ENCODE results near the gene PLSCR4.

DNA sequence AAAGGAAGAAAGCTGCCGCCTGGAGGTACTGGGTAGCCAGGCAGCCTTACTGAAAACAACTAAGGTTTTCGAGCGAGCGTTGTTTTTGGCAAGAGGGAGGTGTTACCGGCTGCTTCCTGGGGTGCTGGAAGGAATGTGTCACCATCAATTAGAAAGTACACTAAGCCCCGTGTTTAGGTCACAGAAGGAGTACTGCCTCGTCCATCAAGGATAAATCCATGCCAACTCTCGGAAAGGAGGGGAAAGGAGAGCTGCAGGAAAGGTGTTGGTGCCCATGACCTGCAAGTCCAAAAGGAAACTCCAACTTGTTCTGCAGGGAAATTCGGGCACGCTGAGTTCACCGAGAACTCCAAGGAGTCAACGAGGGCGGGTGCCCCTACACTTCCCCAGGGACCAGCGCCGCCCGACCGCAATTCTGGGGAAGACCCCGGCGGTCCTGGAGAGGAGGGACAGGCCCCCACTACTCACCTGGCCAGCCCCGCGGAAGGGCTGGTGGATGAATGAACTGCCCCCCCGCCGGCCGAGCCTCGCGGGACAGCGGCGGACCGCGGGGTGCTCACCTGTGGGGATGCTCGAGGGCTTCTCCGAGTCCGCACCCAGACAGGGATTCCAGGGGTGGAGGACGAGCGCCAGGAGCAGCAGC lies 90.5 kb downstream of the PLSCR4 start:
- TF ChIP-seq, protein P1, sequence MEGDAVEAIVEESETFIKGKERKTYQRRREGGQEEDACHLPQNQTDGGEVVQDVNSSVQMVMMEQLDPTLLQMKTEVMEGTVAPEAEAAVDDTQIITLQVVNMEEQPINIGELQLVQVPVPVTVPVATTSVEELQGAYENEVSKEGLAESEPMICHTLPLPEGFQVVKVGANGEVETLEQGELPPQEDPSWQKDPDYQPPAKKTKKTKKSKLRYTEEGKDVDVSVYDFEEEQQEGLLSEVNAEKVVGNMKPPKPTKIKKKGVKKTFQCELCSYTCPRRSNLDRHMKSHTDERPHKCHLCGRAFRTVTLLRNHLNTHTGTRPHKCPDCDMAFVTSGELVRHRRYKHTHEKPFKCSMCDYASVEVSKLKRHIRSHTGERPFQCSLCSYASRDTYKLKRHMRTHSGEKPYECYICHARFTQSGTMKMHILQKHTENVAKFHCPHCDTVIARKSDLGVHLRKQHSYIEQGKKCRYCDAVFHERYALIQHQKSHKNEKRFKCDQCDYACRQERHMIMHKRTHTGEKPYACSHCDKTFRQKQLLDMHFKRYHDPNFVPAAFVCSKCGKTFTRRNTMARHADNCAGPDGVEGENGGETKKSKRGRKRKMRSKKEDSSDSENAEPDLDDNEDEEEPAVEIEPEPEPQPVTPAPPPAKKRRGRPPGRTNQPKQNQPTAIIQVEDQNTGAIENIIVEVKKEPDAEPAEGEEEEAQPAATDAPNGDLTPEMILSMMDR (conservative IDR thresholded peaks at IDR 0.05; ENCODE audit: low read length): no peak
- TF ChIP-seq EZH2phosphoT487 (IDR thresholded peaks at IDR 0.05; ENCODE audit: borderline replicate concordance, low read depth, low read length): no peak

All from OCI-LY7 (cell line).